GM18519 (cell line): ENCODE measurements around the gene HSF2BP.
"Not testable (repeated sequence)": the region's sequence is repeated elsewhere in the genome, so short reads cannot be mapped to it uniquely, and the experiment has no call there.

Experiments used
- ATAC-seq: cut with Tn5 transposase; IDR thresholded peaks from one replicate; pipeline ENCODE4 v1.9.1; 2021; ENCODE audit warnings: mild to moderate bottlenecking, moderate library complexity; ENCODE audit not compliant: unreplicated experiment, low FRiP score

HSF2BP gene

GRCh38 chr21:43659136-43660000, at the start of gene HSF2BP, which contains the start of gene RRP1B:
Gene HSF2BP (minus strand): TSS chr21:43659488. CDS start chr21:43658096, 1,392 bp downstream.
Gene RRP1B (plus strand): TSS chr21:43659560. CDS start chr21:43659665, 105 bp downstream.
- ATAC-seq: peak; percentile 62

- ATAC-seq: no peak
Observed at GRCh38 chr21:43708745-43709381, 49.6 kb upstream of the HSF2BP start.

- no peak for ATAC-seq
Observed at GRCh38 chr21:43707462-43707861, 48.2 kb upstream of the HSF2BP start.

- ATAC-seq: no peak
Observed at GRCh38 chr21:43703035-43703880, 44.0 kb upstream of the HSF2BP start.

- ATAC-seq: no peak
Observed at GRCh38 chr21:43702785-43703034, 43.4 kb upstream of the HSF2BP start.

- ATAC-seq: no peak
Observed at GRCh38 chr21:43701936-43702784, 42.9 kb upstream of the HSF2BP start.

- ATAC-seq: no peak
Observed at GRCh38 chr21:43699933-43700599, 40.8 kb upstream of the HSF2BP start.

- not testable (repeated sequence) for ATAC-seq
Observed at GRCh38 chr21:43699492-43699777, 40.1 kb upstream of the HSF2BP start.

- no peak for ATAC-seq
Observed at GRCh38 chr21:43697758-43698643, 38.7 kb upstream of the HSF2BP start.

GRCh38 chr21:43696214-43696613, 36.9 kb upstream of the HSF2BP start:
- no peak for ATAC-seq

- no peak for ATAC-seq
Observed at GRCh38 chr21:43694437-43695079, 35.3 kb upstream of the HSF2BP start.

GRCh38 chr21:43693981-43694380, 34.7 kb upstream of the HSF2BP start:
- ATAC-seq: no peak

GRCh38 chr21:43692949-43693348, 33.7 kb upstream of the HSF2BP start:
- no peak for ATAC-seq

GRCh38 chr21:43691801-43692200, 32.5 kb upstream of the HSF2BP start:
- no peak for ATAC-seq

- no peak for ATAC-seq
Observed at GRCh38 chr21:43691086-43691795, 32.0 kb upstream of the HSF2BP start.

- ATAC-seq: no peak
Observed at GRCh38 chr21:43690346-43690745, 31.1 kb upstream of the HSF2BP start.

GRCh38 chr21:43689556-43690337, 30.5 kb upstream of the HSF2BP start:
- ATAC-seq: no peak
